A549 (cell line): ENCODE results near the gene CBFA2T2. TPM values are rescaled to one million over a fixed set of nuclear protein-coding genes. Genes with fewer than 3 reads are reported as not detected.

Source experiments
- ATAC-seq, 2 experiments: fragments of 200-7000 bp in 1 of 2; fragments of >200 bp in 1 of 2; cut with Nextera tagmentation in 1 of 2; cut with Tn5 transposase in 1 of 2; 3 replicates each; pipeline versions ENCODE4 v1.8.0 to v1.9.1; 2018 to 2020; ENCODE audit warnings: mild to moderate bottlenecking in 1 of 2, moderate library complexity in 1 of 2
- CTCF ChIA-PET: fragments of 300-600 bp; sonication (Branson Sonifier 250); formaldehyde crosslinking; extraction: SDS; loops from one replicate; lab custom pipeline; 2021; ENCODE audit warnings: antibody characterized with exemption, inconsistent platforms; lab: Yijun Ruan, JAX
- POLR2A ChIA-PET: fragments of 350-600 bp; formaldehyde crosslinking; extraction: SDS; loops from one replicate; lab custom pipeline; 2021; ENCODE audit warnings: antibody characterized with exemption, inconsistent platforms; lab: Yijun Ruan, JAX
- DNase-seq, 2 experiments: peaks; one replicate each; pipeline versions ENCODE4 v3.0.0 to v3.0.0-alpha.2; 2011 to 2016; ENCODE audit warnings: low read depth in 1 of 2, low spot score in 1 of 2
- FAIRE-seq: peaks from 2 replicates; lab custom pipeline; 2011; peaks lifted over from hg19 to GRCh38; lab: Jason Lieb, UNC
- H3K27ac ChIP-seq, 2 experiments: fragments of >200 bp; sonication (Bioruptor Twin); formaldehyde crosslinking; 3 replicates each; pipeline ENCODE4 v1.5.1; 2016 to 2017
- H3K4me1 ChIP-seq: fragments of >200 bp; sonication (Bioruptor Twin); formaldehyde crosslinking; 3 replicates; pipeline ENCODE4 v1.6.1; 2016
- H3K4me2 ChIP-seq: fragments of >200 bp; sonication (Bioruptor Twin); formaldehyde crosslinking; 3 replicates; pipeline ENCODE4 v1.6.1; 2016
- H3K4me3 ChIP-seq: fragments of >200 bp; sonication (Bioruptor Twin); formaldehyde crosslinking; 3 replicates; pipeline ENCODE4 v1.5.1; 2016
- H3K9me3 ChIP-seq: fragments of >200 bp; sonication (Bioruptor Twin); formaldehyde crosslinking; 3 replicates; pipeline ENCODE4 v1.6.1; 2016
- BHLHE40 ChIP-seq: IDR thresholded peaks from 2 replicates; pipeline ENCODE4 v1.6.1; 2012; ENCODE audit warnings: low read depth, low read length, inconsistent platforms
- CBX2 ChIP-seq: fragments of 200-600 bp; sonication (generic); IDR thresholded peaks from 2 replicates; pipeline ENCODE4 v1.6.1; 2016; ENCODE audit warnings: low read depth, mild to moderate bottlenecking, borderline replicate concordance
- CBX8 ChIP-seq: fragments of 200-600 bp; sonication (generic); IDR thresholded peaks from 2 replicates; pipeline ENCODE4 v1.6.1; 2016
- CHD2 ChIP-seq: fragments of 150-350 bp; IDR thresholded peaks from 2 replicates; pipeline ENCODE4 v1.6.1; 2014; ENCODE audit warnings: low read length; ENCODE audit not compliant: partially characterized antibody
- CHD4 ChIP-seq: fragments of 200-600 bp; sonication (generic); IDR thresholded peaks from 2 replicates; pipeline ENCODE4 v1.6.1; 2016; ENCODE audit warnings: antibody characterized with exemption, mild to moderate bottlenecking, borderline replicate concordance
- E2F6 ChIP-seq: IDR thresholded peaks from 2 replicates; pipeline ENCODE4 v1.6.1; 2012; ENCODE audit warnings: low read depth, borderline replicate concordance
- ELK1 ChIP-seq: fragments of 150-350 bp; IDR thresholded peaks from 2 replicates; pipeline ENCODE4 v1.6.1; 2014; ENCODE audit warnings: low read depth, mild to moderate bottlenecking, low read length
- ESRRA ChIP-seq: fragments of 150-350 bp; IDR thresholded peaks from 2 replicates; pipeline ENCODE4 v1.6.1; 2014; ENCODE audit warnings: mild to moderate bottlenecking, low read length, borderline replicate concordance
- FOSL2 ChIP-seq, 2 experiments: fragments of 450-650 bp in 1 of 2; fragments of >200 bp in 1 of 2; sonication (Bioruptor Twin) in 1 of 2; formaldehyde crosslinking; IDR thresholded peaks; 2 replicates each; pipeline versions ENCODE4 v1.5.0 to v1.6.1; 2016 to 2020; ENCODE audit warnings: mild to moderate bottlenecking in 1 of 2, moderate library complexity in 1 of 2
- FOXS1 ChIP-seq: fragments of 250-450 bp; sonication (Bioruptor Pico); IDR thresholded peaks from 2 replicates; pipeline ENCODE4 v1.5.0; 2020; ENCODE audit warnings: mild to moderate bottlenecking, moderate library complexity
- GATA3 ChIP-seq: IDR thresholded peaks from 2 replicates; pipeline ENCODE4 v1.6.1; 2012; ENCODE audit warnings: borderline replicate concordance
- HEYL ChIP-seq: fragments of 250-450 bp; sonication (Bioruptor Pico); IDR thresholded peaks from 2 replicates; pipeline ENCODE4 v1.8.0; 2021; ENCODE audit warnings: mild to moderate bottlenecking, moderate library complexity
- HOXA7 ChIP-seq: fragments of 250-450 bp; sonication (Bioruptor Pico); IDR thresholded peaks from 2 replicates; pipeline ENCODE4 v1.5.0; 2020; ENCODE audit warnings: mild to moderate bottlenecking, moderate library complexity
- HOXB13 ChIP-seq: fragments of 250-450 bp; sonication (Bioruptor Pico); IDR thresholded peaks from 2 replicates; pipeline ENCODE4 v1.5.0; 2020; ENCODE audit warnings: low read depth, mild to moderate bottlenecking, moderate library complexity
- HOXB5 ChIP-seq: fragments of 250-450 bp; sonication (Bioruptor Pico); IDR thresholded peaks from 2 replicates; pipeline ENCODE4 v1.5.0; 2020; ENCODE audit warnings: mild to moderate bottlenecking, moderate library complexity
- KDM1A ChIP-seq: fragments of 200-600 bp; sonication (generic); IDR thresholded peaks from 2 replicates; pipeline ENCODE4 v1.6.1; 2016; ENCODE audit warnings: low read depth, mild to moderate bottlenecking
- KDM5A ChIP-seq: fragments of 200-600 bp; sonication (generic); IDR thresholded peaks from 2 replicates; pipeline ENCODE4 v1.6.1; 2016; ENCODE audit warnings: antibody characterized with exemption, mild to moderate bottlenecking
- MAFK ChIP-seq: fragments of 450-650 bp; IDR thresholded peaks from 2 replicates; pipeline ENCODE4 v1.6.1; 2014; ENCODE audit not compliant: partially characterized antibody
- NR3C1 ChIP-seq: fragments of >200 bp; sonication (Bioruptor Twin); formaldehyde crosslinking; IDR thresholded peaks from 3 replicates; pipeline ENCODE4 v1.6.1; 2017
- PBX3 ChIP-seq: IDR thresholded peaks from 2 replicates; pipeline ENCODE4 v1.6.1; 2012
- POLR2AphosphoS2 ChIP-seq: conservative IDR thresholded peaks from 2 replicates; pipeline ENCODE4 v1.6.1; 2012; ENCODE audit warnings: low read length, improper control_type of control experiment, inconsistent platforms
- RFX5 ChIP-seq: fragments of 450-650 bp; IDR thresholded peaks from 2 replicates; pipeline ENCODE4 v1.7.1; 2014; ENCODE audit warnings: antibody characterized with exemption, mild to moderate bottlenecking, moderate library complexity
- SMC3 ChIP-seq: fragments of >200 bp; sonication (Bioruptor Twin); formaldehyde crosslinking; IDR thresholded peaks from 3 replicates; pipeline ENCODE4 v1.6.1; 2018; ENCODE audit warnings: inconsistent platforms
- ZFP36 ChIP-seq: fragments of 450-650 bp; IDR thresholded peaks from 2 replicates; pipeline ENCODE4 v1.6.1; 2014; ENCODE audit warnings: borderline replicate concordance; ENCODE audit not compliant: partially characterized antibody
- ZSCAN20 ChIP-seq: fragments of 250-450 bp; sonication (Bioruptor Pico); IDR thresholded peaks from 2 replicates; pipeline ENCODE4 v1.8.0; 2022; ENCODE audit warnings: mild to moderate bottlenecking, moderate library complexity
- WGBS: methylation state at CpG from one replicate; pipeline ENCODE4 v1.1.6; 2017; ENCODE audit errors: missing lambda C conversion rate; 5-methylcytosine and 5-hydroxymethylcytosine counted together
- polyA plus RNA-seq, 4 experiments: library from polyadenylated mRNA; depleted of rRNA in 3 of 4; stranded (reverse); fragments of >200 nt; fragmentation: RNase III in 1 of 4; extraction: RNeasy Plus Mini Kit Qiagen cat#74134 plus additional on column Dnase treatment in 1 of 4; gene quantifications; 2 replicates in 3 of 4; 3 replicates in 1 of 4; pipeline ENCODE4 v1.2.3, GENCODE V29; 2011 to 2017
- TF ChIP-seq, protein P1 (sequence below): fragments of >200 bp; sonication (Bioruptor Twin); formaldehyde crosslinking; IDR thresholded peaks from 3 replicates; pipeline ENCODE4 v1.6.1; 2016
- TF ChIP-seq, protein P2 (sequence below): fragments of 250-450 bp; sonication (Bioruptor Pico); IDR thresholded peaks from 2 replicates; pipeline ENCODE4 v1.5.0; 2021; ENCODE audit warnings: mild to moderate bottlenecking, moderate library complexity, borderline replicate concordance

Gene CBFA2T2
- polyA plus RNA-seq, 2 of the 4 experiments (the other 2 are of a cell fraction): 6.8 to 9.4 TPM

DNA sequence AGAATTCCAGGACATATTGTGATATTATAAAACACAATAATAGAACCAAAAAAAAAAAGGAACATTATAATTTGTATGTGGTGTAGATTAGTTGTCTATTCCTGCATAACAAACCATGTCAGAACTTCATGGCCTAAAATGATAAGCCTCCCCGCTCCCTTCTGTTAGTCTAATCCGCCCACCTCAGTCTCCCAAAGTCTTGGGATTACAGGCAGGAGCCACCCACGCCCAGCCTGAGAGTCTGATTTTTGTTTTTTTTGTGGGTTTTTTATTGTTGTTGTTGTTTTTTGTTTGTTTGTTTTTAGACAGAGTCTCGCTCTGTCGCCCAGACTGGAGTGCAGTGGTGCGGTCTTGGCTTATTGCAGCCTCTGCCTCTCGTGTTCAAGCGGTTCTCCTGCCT lies 111.1 kb downstream of the CBFA2T2 start:
- POLR2A ChIA-PET: no interaction called here
- Histone ChIP-seq H3K4me3 (no peak overlapping the region), H3K4me2 (no peak overlapping the region), H3K9me3 (no peaks in the 10 kb centered on the region), H3K4me1 (no peaks in the 10 kb centered on the region), H3K27ac (no peak overlapping the region)
- FAIRE-seq (no peak), DNase-seq (no peak), ATAC-seq (no peak)
- CTCF ChIA-PET: no interaction called here
- no peak for TF ChIP-seq ESRRA
- no peak for TF ChIP-seq KDM5A
- no peak for TF ChIP-seq CBX8
- TF ChIP-seq FOSL2 (IDR thresholded peaks at IDR 0.05): no peak
- TF ChIP-seq FOSL2 (CRISPR knock-in tag; IDR thresholded peaks at IDR 0.05): no peak
- no peak for TF ChIP-seq BHLHE40
- no peak for TF ChIP-seq HOXA7 (CRISPR knock-in tag)
- TF ChIP-seq RFX5: no peak
- TF ChIP-seq, protein P1, sequence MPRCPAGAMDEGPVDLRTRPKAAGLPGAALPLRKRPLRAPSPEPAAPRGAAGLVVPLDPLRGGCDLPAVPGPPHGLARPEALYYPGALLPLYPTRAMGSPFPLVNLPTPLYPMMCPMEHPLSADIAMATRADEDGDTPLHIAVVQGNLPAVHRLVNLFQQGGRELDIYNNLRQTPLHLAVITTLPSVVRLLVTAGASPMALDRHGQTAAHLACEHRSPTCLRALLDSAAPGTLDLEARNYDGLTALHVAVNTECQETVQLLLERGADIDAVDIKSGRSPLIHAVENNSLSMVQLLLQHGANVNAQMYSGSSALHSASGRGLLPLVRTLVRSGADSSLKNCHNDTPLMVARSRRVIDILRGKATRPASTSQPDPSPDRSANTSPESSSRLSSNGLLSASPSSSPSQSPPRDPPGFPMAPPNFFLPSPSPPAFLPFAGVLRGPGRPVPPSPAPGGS: no peak
- TF ChIP-seq ELK1: no peak
- no peak for TF ChIP-seq KDM1A
- no peak for TF ChIP-seq E2F6
- no peak for TF ChIP-seq NR3C1
- 94% methylated on average over 8 of the region's 8 CpGs for WGBS

- no peak overlapping the region for H3K4me3 ChIP-seq
- ChIA-PET POLR2A (no interaction called here), CTCF (no interaction called here)
- no peak for FAIRE-seq
- no peaks in the 10 kb centered on the region for H3K9me3 ChIP-seq
- 92% methylated on average over 5 of the region's 5 CpGs for WGBS
- H3K4me2 ChIP-seq: no peak overlapping the region
- TF ChIP-seq, protein P2, sequence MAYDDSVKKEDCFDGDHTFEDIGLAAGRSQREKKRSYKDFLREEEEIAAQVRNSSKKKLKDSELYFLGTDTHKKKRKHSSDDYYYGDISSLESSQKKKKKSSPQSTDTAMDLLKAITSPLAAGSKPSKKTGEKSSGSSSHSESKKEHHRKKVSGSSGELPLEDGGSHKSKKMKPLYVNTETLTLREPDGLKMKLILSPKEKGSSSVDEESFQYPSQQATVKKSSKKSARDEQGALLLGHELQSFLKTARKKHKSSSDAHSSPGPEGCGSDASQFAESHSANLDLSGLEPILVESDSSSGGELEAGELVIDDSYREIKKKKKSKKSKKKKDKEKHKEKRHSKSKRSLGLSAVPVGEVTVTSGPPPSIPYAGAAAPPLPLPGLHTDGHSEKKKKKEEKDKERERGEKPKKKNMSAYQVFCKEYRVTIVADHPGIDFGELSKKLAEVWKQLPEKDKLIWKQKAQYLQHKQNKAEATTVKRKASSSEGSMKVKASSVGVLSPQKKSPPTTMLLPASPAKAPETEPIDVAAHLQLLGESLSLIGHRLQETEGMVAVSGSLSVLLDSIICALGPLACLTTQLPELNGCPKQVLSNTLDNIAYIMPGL (CRISPR knock-in tag): no peak
- TF ChIP-seq ZFP36 (no peak), POLR2AphosphoS2 (no peak), HOXB13 (CRISPR knock-in tag) (no peak), HEYL (CRISPR knock-in tag) (no peak), MAFK (no peak), SMC3 (no peak), CHD4 (no peak), HOXB5 (CRISPR knock-in tag) (no peak), CHD2 (no peak), GATA3 (no peak), ESRRA (no peak), FOXS1 (CRISPR knock-in tag) (no peak), CBX2 (no peak), BHLHE40 (no peak), ZSCAN20 (CRISPR knock-in tag) (no peak), ELK1 (no peak), PBX3 (no peak)
- H3K4me1 ChIP-seq: no peaks in the 10 kb centered on the region
- H3K27ac ChIP-seq: no peak overlapping the region
- ATAC-seq: no peak
- DNase-seq: no peak
These were observed 112.0 kb downstream of the CBFA2T2 start for GRCh38 chr20:33601861-33602260.
